Measurements from ENCODE around the gene FOXRED2.

The FOXRED2 gene

DNA sequence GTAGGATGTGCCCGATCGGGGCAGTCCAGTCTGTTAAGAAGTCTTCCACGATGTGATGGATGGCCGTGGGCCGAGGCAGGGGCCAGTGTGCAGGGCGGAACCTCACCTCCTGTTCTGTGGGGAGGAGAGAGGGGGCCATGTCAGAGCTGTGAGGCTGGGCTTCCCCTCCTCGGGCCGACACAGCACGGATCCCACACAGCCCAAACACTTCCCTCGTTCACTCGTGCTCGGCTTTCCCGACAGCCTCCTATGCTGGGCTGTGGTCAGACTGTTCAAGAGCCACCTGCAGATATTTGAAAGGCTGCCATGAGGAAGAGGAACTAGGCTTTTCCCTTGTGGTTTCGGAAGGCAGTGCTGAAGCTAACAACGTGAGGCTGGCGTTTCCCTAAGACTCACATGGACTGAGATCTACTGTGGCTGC is 13.1 kb downstream of the FOXRED2 start:
- TF ChIP-seq, protein P1, sequence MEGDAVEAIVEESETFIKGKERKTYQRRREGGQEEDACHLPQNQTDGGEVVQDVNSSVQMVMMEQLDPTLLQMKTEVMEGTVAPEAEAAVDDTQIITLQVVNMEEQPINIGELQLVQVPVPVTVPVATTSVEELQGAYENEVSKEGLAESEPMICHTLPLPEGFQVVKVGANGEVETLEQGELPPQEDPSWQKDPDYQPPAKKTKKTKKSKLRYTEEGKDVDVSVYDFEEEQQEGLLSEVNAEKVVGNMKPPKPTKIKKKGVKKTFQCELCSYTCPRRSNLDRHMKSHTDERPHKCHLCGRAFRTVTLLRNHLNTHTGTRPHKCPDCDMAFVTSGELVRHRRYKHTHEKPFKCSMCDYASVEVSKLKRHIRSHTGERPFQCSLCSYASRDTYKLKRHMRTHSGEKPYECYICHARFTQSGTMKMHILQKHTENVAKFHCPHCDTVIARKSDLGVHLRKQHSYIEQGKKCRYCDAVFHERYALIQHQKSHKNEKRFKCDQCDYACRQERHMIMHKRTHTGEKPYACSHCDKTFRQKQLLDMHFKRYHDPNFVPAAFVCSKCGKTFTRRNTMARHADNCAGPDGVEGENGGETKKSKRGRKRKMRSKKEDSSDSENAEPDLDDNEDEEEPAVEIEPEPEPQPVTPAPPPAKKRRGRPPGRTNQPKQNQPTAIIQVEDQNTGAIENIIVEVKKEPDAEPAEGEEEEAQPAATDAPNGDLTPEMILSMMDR (IDR thresholded peaks at IDR 0.05; ENCODE audit: low read depth, low read length) = no peak
- H3K27me3 ChIP-seq = no peaks in the 10 kb centered on the region
- peaks cover 40% of the 10 kb centered on the region for H3K36me3 ChIP-seq
- no peak overlapping the region for H3K4me3 ChIP-seq (ENCODE audit: low read depth, low read length)
- DNase-seq = no peak
- no peaks in the 10 kb centered on the region for H3K9me3 ChIP-seq
- no peaks in the 10 kb centered on the region for H3K4me1 ChIP-seq

DNA sequence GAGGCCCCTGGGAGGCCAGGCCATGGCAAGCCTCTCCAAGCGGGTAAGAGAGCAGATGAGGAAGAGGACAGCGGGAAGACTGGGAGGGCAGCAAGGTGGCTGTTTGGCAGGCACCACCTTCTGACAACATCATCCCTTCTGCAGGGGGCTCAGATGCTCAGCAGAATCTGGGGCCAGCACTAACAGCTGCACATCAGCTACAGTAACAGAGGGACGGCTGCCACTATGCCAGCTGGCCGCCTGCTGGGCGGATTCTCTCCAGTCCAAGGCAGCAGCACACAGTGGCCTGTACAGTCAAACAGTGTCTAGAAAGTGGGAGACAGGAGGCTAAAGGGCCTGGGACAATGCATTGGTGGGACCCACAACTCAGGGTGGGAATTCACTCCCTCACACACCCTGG is 14.7 kb downstream of the FOXRED2 start:
- Histone ChIP-seq H3K27me3 (no peaks in the 10 kb centered on the region), H3K9me3 (no peaks in the 10 kb centered on the region), H3K4me3 (ENCODE audit: low read depth, low read length) (no peak overlapping the region), H3K4me1 (no peaks in the 10 kb centered on the region), H3K36me3 (peaks cover 37% of the 10 kb centered on the region)
- no peak for DNase-seq
- TF ChIP-seq, protein P1 (IDR thresholded peaks at IDR 0.05; ENCODE audit: low read depth, low read length) = no peak

DNA sequence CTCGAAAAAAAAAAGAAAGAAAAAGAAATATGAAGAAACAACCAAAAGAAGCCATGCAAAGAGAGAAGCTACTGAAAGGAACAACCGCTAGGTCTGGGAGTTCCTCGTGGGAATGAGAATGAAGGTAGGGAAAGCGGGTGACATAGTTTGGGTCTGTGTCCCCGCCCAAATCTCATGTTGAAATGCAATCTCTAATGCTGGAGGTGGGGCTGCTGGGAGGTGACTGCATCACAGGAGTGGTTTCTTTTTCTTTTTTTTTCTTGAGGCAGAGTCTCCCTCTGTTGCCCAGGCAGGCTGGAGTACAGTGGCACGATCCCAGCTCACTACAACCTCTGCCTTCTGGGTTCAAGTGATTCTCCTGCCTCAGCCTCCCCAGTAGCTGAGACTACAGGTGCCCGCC is 15.7 kb downstream of the FOXRED2 start:
- H3K27me3 ChIP-seq = no peaks in the 10 kb centered on the region
- no peak overlapping the region for H3K4me3 ChIP-seq (ENCODE audit: low read depth, low read length)
- DNase-seq = no peak
- no peaks in the 10 kb centered on the region for H3K9me3 ChIP-seq
- H3K4me1 ChIP-seq = no peaks in the 10 kb centered on the region
- TF ChIP-seq, protein P1 (IDR thresholded peaks at IDR 0.05; ENCODE audit: low read depth, low read length) = no peak
- H3K36me3 ChIP-seq = peaks cover 39% of the 10 kb centered on the region

DNA sequence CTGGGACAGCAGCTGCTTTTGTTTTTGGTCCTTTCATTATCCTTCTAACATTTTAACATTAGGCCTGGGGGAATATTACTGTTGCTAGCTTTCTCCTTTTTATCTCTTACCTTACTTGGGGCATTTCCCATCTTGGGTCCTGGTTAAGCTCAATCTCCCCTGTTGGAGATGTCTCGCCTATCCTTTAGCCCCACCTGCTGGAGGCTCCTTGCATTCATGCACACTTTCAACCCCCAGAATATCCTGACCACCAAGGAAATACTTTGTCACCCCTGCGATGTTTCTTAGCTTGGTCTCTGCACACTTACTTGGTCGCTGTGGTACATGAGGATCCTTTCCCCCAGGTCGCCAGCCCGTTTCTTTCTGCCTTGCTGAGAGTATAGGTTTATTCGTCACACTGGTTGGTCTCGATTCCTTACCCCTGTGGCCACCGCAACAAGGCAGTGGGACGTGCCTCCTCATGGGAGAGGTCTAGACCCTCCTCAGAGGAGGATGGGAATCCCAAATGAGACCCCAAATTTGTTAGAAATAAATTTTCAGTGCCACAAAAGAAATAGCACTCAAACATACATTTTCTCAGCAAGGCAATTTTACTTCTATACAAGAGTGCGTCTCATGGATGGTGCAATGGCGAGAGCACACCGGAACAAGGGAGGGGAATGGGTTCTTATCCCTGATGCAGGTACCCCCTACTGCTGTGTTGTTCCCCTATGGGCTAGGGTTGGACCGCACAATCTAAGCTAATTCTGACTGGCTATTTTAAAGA is 20.0 kb downstream of the FOXRED2 start:
- Histone ChIP-seq H3K27me3 (no peaks in the 10 kb centered on the region), H3K36me3 (peaks cover 24% of the 10 kb centered on the region), H3K9me3 (0 out of 2 replicates have a peak, but pooled peaks cover 2% of the 10 kb centered on the region), H3K4me1 (peaks cover 3% of the 10 kb centered on the region), H3K4me3 (ENCODE audit: low read depth, low read length) (no peak overlapping the region)
- peak; percentile 72 for DNase-seq
- TF ChIP-seq, protein P1 (IDR thresholded peaks at IDR 0.05; ENCODE audit: low read depth, low read length) = peak; percentile 88

DNA sequence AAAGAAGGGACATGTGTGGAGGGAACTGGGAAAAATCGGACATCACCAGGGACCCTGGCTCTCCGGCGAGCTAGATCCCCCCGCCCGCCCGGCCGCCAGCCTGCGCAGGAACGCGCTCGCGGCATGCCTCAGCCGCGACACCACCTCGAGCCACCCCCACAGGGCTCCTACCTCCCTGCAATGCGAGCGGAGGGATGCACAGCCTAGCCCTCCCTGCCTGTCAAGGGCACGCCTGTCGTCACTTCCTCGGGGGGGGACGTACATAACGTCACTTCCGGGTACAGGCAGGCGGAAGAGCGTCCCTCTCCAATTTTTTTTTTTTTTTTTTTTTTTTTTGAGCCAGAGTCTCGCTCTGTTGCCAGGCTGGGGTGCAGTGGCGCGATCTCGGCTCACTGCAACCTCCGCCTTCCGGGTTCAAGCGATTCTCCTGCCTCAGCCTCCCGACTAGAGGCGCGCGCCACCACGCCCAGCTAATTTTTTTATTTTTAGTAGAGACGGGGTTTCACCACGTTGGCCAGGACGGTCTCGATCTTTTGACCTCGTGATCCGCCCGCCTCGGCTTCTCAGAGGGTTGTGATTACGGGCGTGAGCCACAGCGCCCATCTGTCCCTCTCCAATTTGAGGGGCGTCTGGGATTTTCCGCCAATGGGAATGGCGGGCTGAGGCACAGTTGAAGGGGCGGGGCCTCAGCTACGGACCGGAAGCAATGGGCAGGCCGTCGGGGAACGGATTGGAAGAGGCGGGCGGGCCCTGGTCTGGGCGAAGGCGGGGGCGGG is 25.3 kb downstream of the FOXRED2 start, which contains the start of gene TXN2:
TSS of gene TXN2 (minus strand) at position 248 of the 776 bp plus-strand sequence. CDS start 803 bp downstream, outside the sequence.
- TF ChIP-seq, protein P1 (IDR thresholded peaks at IDR 0.05; ENCODE audit: low read depth, low read length) = no peak
- Histone ChIP-seq H3K4me3 (ENCODE audit: low read depth, low read length) (peak within 1 kb of the TSS; percentile 87), H3K4me1 (peaks cover 3% of the 10 kb centered on the region), H3K36me3 (peaks cover 33% of the 10 kb centered on the region), H3K27me3 (no peaks in the 10 kb centered on the region), H3K9me3 (0 out of 2 replicates have a peak, but pooled peaks cover 2% of the 10 kb centered on the region)
- DNase-seq = peak; percentile 99
